ENCODE results near the gene ZBTB2. TPM values are rescaled to one million over a fixed set of nuclear protein-coding genes. Genes with fewer than 3 reads are reported as not detected.
"Not testable (repeated sequence)": the region's sequence is repeated elsewhere in the genome, so short reads cannot be mapped to it uniquely, and the experiment has no call there.

Gene ZBTB2
- polyA plus RNA-seq, 1 experiment = 22.3 TPM

GRCh38 chr6:151321438-151321837 is 69.9 kb downstream of the ZBTB2 start:
- ChIA-PET POLR2A (no interaction called here), CTCF (interaction anchor here (0.6 to 1.3 kb wide), 4 partner anchors 13 to 430 kb away, joined by 3 to 6 read pairs (median 4); no protein-coding TSS in a partner anchor)
- Histone ChIP-seq H3K9me3 (ENCODE audit: control insufficient read depth, insufficient read depth, low read length) (no peaks in the 10 kb centered on the region; the same call in 1 of the 2 replicates), H3K27me3 (ENCODE audit: control insufficient read depth, insufficient read depth, low read length) (no peaks in the 10 kb centered on the region), H3K4me3 (ENCODE audit: low read depth, low read length) (no peak overlapping the region), H3K27ac (ENCODE audit: low read depth, low read length) (no peak overlapping the region)
- DNase-seq (ENCODE audit: low read depth, low spot score) = no peak
- TF ChIP-seq CTCF (IDR thresholded peaks at IDR 0.05; ENCODE audit: low read depth, low read length) = no peak

- TF ChIP-seq CTCF (IDR thresholded peaks at IDR 0.05; ENCODE audit: low read depth, low read length) = no peak
- Histone ChIP-seq H3K4me3 (ENCODE audit: low read depth, low read length) (no peak overlapping the region), H3K27ac (ENCODE audit: low read depth, low read length) (no peak overlapping the region), H3K27me3 (ENCODE audit: control insufficient read depth, insufficient read depth, low read length) (no peaks in the 10 kb centered on the region), H3K9me3 (ENCODE audit: control insufficient read depth, insufficient read depth, low read length) (no peaks in the 10 kb centered on the region; the same call in 1 of the 2 replicates)
- ChIA-PET POLR2A (no interaction called here), CTCF (no interaction called here)
- no peak for DNase-seq (ENCODE audit: low read depth, low spot score)
These were observed 71.2 kb downstream of the ZBTB2 start for GRCh38 chr6:151320140-151320539.

- Histone ChIP-seq H3K4me3 (ENCODE audit: low read depth, low read length) (no peak overlapping the region), H3K27me3 (ENCODE audit: control insufficient read depth, insufficient read depth, low read length) (no peaks in the 10 kb centered on the region), H3K9me3 (ENCODE audit: control insufficient read depth, insufficient read depth, low read length) (no peaks in the 10 kb centered on the region; the same call in 1 of the 2 replicates), H3K27ac (ENCODE audit: low read depth, low read length) (peak overlapping the region; percentile 23)
- ChIA-PET POLR2A (interaction anchor here (1.0 kb wide), 2 partner anchors 77 to 250 kb away, joined by 3 read pairs; no protein-coding TSS in a partner anchor), CTCF (interaction anchor here (1.1 to 3.1 kb wide), 3 partner anchors 8 to 426 kb away, joined by 4 to 10 read pairs (median 9); no protein-coding TSS in a partner anchor)
- no peak for TF ChIP-seq CTCF (IDR thresholded peaks at IDR 0.05; ENCODE audit: low read depth, low read length)
- no peak for DNase-seq (ENCODE audit: low read depth, low spot score)
These were observed 73.4 kb downstream of the ZBTB2 start for GRCh38 chr6:151317995-151318365.

GRCh38 chr6:151317103-151317994 is 74.0 kb downstream of the ZBTB2 start:
- Histone ChIP-seq H3K9me3 (ENCODE audit: control insufficient read depth, insufficient read depth, low read length) (no peaks in the 10 kb centered on the region), H3K27ac (ENCODE audit: low read depth, low read length) (peak overlapping the region; percentile 48), H3K27me3 (ENCODE audit: control insufficient read depth, insufficient read depth, low read length) (no peaks in the 10 kb centered on the region), H3K4me3 (ENCODE audit: low read depth, low read length) (no peak overlapping the region)
- no peak for DNase-seq (ENCODE audit: low read depth, low spot score)
- no peak for TF ChIP-seq CTCF (IDR thresholded peaks at IDR 0.05; ENCODE audit: low read depth, low read length)
- ChIA-PET POLR2A (interaction anchor here (1.0 kb wide), 2 partner anchors 77 to 249 kb away, joined by 3 read pairs; no protein-coding TSS in a partner anchor), CTCF (interaction anchor here (1.1 to 3.1 kb wide), 3 partner anchors 9 to 426 kb away, joined by 4 to 10 read pairs (median 9); no protein-coding TSS in a partner anchor)

- H3K27ac ChIP-seq (ENCODE audit: low read depth, low read length); H3K27me3 ChIP-seq (ENCODE audit: control insufficient read depth, insufficient read depth, low read length); POLR2A ChIA-PET; DNase-seq (ENCODE audit: low read depth, low spot score); H3K9me3 ChIP-seq (ENCODE audit: control insufficient read depth, insufficient read depth, low read length); CTCF ChIA-PET; H3K4me3 ChIP-seq (ENCODE audit: low read depth, low read length): not testable (repeated sequence)
These were observed 75.7 kb downstream of the ZBTB2 start for GRCh38 chr6:151315661-151316060.

Small RNA genes within 50 kb of the gene (small RNA-seq; reads per million reads assigned to genes)
- not detected for gene RF00019 (ENCODE audit: insufficient read length, low read depth)

Other genes starting within 250 kb of the ZBTB2 start
- 62.0 and 73.2 TPM in 2 replicates for gene AKAP12, start 151.6 kb downstream of the ZBTB2 start, polyA plus RNA-seq (2011; rRNA removed)
- 24.3 and 27.8 TPM in 2 replicates for gene RMND1, start 60.6 kb upstream of the ZBTB2 start, polyA plus RNA-seq (2011; rRNA removed)
- 0.99 and 1.9 TPM in 2 replicates for gene CCDC170, start 102.5 kb upstream of the ZBTB2 start, polyA plus RNA-seq (2011; rRNA removed)

Measured in AG04450 (cell line).